Kidney glomerular epithelial cell (primary cell): ENCODE data around the gene KRTAP3-3.

Experiments
- DNase-seq: peaks from one replicate; lab custom pipeline; 2025; lab: John Stamatoyannopoulos, UW

Gene KRTAP3-3

DNA sequence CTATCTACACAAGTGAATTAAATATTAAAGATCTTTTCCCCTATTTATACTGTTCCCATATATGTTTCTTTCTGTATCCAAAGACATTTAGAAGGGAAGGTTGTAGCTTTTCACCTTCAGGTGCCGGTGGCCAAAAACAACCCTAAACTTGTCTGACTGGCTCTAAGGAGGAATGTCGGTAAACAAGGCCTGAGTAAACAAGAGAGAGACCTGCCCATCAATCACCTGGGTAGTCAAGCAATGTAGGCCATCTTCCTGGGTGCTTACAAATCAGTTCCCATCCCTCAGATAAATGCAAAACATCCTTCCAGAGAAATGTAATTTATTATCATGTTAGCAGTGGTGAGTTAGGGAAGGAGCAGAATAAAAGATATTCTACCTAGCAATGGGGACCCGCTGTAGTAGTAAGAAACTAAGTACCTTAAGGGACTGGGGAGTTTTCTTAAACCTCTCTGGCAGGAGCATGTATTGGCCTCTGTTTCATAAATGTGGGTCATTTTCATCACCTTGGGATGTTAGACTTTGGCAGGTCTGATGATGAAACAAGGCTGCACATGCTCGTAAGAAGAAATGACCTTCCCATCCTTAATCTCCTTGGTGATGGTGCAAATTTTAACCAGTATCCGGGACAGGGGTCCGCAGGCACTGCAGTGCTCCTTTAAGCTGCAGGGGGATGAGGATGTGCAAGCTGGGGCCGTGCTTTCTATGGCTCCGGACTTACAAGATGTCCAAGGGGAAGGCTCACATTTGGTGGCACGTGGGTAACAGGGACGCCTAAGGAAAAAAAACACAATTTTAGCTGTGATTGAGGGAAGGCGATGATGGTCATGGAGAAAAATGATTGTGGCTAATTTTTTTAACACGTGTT is 35.6 kb downstream of the KRTAP3-3 start:
- peak; percentile 49 for DNase-seq

DNA sequence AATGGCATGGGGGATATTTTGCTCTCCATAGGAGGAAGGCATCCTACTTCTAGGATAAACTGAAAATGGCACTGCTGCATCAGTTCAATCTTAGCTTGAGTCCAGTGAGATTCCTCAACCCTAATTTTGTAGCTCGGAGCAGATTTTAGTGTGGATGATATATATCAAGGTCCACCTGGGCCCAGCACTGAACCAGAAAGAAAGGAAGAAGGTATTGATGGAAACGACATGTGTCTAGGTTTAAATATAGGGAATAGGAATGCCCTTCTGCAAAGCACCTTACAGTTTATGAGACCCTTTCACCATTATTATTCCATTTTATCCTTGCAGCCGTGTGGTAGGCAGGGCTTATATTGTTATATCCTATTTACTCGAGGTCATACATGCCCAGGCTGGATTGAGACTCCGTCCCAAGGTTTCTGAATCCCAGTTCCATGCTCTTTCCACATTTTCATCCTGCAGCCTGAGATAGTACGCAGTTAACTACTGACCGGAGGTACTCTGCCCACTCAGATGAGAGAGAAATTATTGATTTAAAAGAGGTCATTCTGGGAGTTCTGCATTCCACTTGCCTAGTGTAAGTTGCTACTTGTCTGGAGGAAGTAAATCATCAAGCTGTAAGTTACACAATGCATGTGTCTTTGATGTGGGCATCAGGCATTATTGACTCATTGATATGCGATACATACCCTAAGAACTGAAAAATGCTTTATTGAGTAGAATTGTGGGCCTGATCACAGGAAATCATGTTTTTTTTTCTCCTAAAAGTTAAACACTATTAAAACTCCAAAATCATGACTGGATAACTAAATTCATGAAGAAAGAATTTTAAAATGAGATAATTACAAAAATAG is 37.3 kb downstream of the KRTAP3-3 start:
- DNase-seq: peak; percentile 96

GRCh38 chr17:40953881-40954280 is 40.1 kb downstream of the KRTAP3-3 start:
- peak; percentile 87 for DNase-seq

- peak; percentile 77 for DNase-seq
Measured at GRCh38 chr17:40952661-40953060, 41.3 kb downstream of the KRTAP3-3 start.

DNA sequence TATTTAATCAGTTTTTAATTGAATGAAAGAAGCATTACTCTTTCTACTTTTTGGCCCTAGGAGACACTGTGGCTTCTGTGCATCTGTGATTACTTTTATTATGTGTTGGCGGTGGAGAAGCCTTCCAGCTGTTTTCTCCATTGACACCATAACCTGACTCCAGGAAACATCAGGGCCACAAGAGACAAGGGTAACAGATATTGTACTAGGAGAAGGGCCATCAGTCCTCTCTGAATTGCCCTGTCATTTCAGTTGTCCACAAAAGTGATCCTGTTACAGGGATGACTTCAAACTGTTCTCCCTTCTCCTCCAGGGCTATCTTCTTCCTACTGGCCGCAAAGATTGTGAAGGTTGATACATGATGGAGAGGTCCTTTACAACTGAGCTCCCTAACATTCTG is 41.8 kb downstream of the KRTAP3-3 start:
- DNase-seq: no peak

- DNase-seq: peak; percentile 10
Measured at GRCh38 chr17:40951011-40951622, 42.8 kb downstream of the KRTAP3-3 start.

GRCh38 chr17:40950176-40950575 is 43.8 kb downstream of the KRTAP3-3 start:
- no peak for DNase-seq

DNA sequence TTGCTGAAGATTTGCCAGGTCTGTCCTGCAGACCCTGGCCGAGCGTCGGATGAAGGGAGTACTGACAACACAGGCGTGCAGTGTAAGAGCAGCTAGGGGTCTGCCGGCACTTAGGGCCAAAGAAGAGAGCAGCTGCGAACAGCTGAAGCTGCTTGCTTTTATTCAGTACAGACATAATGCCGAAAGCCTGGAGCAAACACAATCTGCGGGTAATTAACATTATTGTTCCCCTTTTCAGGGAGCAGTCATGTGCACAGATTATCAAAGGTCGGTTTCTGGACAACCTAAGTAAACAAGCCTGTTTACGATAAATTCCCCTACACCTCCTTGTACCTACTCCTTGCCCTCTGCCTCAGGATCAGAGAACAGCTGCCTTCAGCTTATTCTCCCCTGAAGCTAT is 44.5 kb downstream of the KRTAP3-3 start:
- DNase-seq: peak; percentile 4

- no peak for DNase-seq
Measured at GRCh38 chr17:40947929-40948328, 46.0 kb downstream of the KRTAP3-3 start.

DNA sequence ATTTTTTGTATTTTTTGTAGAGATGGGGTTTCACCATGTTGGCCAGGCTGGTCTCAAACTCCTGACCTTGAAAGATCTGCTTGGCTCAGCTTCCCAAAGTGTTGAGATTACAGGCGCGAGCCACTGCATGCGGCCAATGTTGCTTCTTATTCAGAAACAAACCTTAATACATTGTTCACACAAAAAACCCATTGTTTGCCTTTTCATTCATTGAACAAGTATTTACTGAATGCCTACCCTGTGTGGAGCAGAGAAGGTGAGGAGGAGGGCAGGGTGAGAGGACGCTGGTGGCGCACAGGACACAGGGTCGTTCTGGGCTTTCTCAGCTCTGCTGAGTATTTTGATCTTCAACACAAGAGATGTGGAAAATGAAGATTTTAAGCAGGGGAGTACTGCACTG is 48.5 kb downstream of the KRTAP3-3 start:
- no peak for DNase-seq

- DNase-seq: no peak
Measured at GRCh38 chr17:40944531-40944930, 49.4 kb downstream of the KRTAP3-3 start.
